HG02588 (cell line): Measurements from ENCODE around the gene C9orf43.
A peak's percentile ranks its signal among the peaks of the same experiment; 100 is the strongest.
"Not testable (repeated sequence)": the region's sequence is repeated elsewhere in the genome, so short reads cannot be mapped to it uniquely, and the experiment has no call there.

ENCODE experiments used
- ATAC-seq: cut with Tn5 transposase; IDR thresholded peaks from one replicate; pipeline ENCODE4 v1.9.1; 2021; ENCODE audit warnings: mild to moderate bottlenecking, moderate library complexity; ENCODE audit not compliant: unreplicated experiment

The C9orf43 gene

DNA sequence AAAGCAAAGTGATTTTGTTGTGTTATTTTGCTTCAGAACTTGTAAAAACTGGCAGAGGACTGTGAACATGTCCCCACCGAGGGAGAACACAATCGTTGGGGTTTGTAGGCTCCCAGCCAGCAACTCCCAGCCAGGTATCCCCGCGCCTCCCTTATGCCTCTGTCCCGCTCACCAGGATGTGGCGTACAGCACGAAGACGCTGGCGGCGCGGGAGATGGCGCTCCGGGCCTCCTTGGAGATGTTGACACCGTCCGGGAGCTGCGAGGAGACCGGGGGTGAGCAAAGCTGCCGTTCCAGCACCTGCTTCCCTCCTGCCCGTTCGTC lies 702 bp upstream of the C9orf43 start:
- peak; percentile 5 for ATAC-seq

DNA sequence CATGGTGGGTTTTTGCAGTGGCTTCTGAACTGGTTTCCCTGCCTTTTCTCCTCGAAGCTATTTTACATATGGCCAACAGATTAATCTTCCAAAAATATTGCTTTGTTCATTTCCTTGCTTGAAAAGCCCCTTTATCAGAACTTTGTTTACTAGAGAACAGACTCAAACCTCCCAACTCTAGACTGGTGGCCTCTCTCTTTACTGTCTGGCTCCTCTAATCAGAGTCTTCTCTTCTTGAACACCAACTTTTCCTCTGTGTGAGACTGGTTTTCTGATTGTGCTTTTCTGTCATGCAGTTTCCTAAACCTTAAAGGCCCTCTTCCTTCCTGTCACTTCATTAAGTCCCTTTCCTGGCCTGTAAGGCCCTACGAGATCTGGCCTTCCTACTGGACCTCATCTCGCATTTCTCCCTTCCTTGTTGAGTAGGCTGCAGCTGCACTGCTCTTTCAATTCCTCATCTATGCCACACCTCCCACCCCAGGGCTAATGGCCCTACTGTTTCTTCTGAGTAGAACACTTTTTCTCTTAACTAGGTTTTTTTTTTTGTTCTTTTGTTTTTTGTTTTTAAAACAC lies 5.7 kb downstream of the C9orf43 start:
- ATAC-seq: peak; percentile 97

DNA sequence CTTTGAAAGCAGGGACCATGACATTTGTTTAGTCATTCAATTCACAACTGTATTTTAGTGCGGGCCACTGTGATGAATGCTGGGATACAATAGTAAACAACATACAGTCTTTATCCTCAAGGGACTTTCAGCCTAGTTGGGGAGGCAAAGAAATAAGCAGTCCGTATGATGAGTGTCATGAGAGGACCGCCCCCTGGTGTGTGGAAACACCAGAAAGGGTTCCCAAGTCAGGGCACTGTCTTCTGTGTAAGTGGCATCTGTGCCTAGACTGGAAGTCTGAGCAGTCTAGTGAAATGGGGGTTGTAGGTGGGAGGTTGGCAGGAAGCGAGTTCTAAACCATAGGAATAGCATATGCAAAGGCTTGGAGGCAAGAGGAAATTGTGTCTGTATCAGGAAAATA lies 6.8 kb downstream of the C9orf43 start:
- no peak for ATAC-seq

DNA sequence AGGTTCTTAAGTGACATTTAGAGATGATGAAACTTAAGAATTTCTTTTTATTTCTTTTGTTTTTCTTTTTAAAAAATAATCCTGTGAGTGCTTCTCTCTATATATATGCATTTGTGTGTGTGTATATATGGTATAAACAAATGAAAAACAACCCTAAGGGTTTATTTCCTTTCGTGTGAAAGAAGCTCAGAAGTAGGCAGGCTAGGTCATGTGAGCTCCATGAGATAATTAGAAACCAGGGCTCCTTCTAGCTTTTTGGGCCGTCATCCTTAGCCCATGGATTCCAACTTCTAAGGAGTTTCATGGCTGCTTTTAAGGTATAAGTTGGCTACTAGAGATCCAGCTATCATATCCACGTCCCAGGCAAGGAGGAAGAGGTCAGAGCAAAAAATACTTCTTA lies 11.2 kb downstream of the C9orf43 start:
- ATAC-seq: no peak

DNA sequence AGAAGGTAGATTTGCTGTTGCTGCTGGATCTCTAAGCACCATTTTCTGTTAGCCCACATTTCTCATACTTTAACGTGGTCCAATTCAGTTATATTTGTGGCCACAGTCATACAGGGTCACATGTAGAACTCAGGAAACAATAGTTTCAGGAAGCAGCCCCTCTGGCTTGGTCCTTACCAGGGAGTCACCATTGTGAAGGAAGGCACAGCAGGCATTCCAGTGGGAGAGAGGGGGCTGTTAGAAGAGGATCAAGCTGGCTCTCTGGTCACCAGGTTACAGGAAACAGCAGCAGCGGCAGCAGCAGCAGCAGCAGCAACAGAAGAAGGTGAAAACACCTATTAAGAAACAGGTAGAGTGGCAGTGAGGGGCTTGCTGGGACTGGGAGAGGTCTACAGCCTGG lies 14.5 kb downstream of the C9orf43 start:
- no peak for ATAC-seq

DNA sequence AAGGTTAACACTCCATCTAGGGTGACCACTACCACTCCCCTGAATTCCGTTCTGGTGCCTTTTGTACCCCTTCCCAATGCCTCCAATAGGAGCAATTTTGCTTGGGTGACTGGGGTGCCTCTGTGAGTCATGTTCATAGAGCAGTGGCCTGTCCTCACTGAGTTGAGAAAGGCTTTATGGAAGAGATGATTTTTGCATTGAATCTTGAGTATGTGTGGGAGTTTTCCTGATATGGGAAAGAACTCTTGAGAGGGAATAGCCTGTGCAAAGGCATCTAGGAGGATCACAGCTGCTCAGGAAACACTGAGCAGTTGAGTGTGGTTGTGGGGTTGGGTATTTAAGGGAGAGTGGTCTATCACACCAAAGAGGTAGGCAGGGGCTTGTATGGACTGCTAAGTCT lies 16.2 kb downstream of the C9orf43 start:
- no peak for ATAC-seq

DNA sequence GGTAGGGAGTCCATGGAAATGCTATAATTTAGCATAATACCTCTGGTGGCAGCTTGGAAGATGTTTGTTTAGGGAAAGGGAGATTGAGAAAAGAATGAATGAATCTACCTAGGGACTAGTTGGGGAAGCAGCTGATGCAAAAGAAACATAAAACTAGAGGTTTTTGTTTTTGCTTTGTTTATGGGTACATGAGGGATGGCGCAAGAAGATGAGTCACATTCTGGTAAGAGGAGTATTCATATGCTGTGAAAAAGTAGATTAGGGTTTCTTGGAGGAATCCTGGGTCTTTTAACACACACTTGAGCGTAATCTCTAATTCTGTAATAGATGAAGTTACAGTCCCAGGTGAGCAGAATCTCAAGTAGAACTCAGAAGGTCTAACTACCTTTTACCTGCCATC lies 17.1 kb downstream of the C9orf43 start:
- ATAC-seq: no peak

DNA sequence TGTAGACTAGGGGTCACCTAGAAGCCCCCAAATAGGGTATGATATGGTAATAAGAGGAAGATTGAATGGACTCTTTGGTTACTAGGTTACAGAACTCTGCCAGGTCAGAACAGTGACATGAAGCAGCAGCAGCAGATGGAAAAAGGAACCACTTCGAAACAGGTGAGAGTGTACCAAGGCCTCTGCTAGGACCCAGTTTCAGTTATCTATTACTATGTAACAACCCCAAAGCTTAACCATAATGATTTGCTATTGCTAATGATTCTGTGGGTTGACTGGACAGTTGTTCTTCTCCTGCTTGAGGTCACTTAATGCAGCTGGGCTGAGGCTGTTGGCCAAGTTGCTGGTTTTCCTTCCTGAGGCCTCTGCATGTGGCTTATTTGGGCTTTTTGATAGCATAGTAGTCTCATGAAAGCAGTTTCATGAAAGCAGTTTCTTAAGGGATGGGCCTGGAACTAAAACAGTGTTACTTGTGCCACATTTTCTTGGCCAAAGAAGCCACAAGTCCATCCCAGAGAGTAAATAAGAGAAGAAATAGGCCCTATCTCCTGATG lies 17.6 kb downstream of the C9orf43 start:
- no peak for ATAC-seq

- ATAC-seq: no peak
These were observed 20.6 kb downstream of the C9orf43 start for GRCh38 chr9:113431191-113431590.

DNA sequence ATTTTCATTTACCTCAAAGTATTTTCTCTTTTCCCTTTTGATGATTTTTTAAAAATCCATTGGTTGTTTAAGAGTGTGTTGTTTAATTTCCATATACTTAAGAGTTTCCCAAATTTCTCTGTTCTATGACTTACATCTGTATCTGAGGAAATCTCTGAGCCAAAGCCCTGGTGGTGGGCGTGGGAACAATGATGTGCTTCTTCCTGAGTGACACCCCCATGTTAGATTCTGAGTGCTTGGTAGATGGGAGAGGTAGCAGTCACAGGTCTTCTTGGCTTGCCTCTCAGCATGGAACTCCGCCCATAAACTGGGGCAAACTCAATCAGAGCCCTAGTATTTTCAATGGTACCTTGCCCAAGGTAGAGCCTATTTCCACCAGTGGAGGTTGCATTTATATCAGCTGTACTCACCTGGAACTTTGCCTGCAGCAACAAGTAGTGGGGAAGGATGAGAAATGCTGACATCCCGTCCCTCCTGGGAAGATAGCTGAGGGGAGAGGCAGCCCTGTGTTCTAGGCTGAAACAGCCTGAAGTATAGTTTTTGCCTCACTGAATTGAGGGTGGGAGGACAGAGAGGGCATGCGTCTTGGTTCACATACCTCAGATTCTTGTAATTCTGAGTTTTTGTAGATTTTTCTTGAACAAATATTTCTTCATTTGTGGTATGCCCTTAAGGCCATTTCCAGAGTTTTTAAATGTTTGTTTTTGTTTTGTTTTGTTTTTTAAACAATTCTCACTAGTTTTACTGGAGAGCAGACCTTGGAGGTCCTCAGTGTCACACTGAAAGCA lies 26.4 kb downstream of the C9orf43 start:
- ATAC-seq: no peak

DNA sequence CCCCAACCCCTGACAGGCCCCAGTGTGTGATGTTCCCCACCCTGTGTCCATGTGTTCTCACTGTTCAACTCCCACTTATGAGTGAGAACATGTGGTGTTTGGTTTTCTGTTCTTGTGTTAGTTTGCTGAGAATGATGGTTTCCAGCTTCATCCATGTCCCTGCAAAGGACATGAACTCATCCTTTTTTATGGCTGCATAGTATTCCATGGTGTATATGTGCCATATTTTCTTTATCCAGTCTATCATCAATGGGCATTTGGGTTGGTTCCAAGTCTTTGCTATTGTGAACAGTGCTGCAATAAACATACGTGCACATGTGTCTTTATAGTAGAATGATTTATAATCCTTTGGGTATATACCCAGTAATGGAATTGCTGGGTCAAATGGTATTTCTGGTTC lies 27.2 kb downstream of the C9orf43 start:
- ATAC-seq: not testable (repeated sequence)

- no peak for ATAC-seq
These were observed 34.2 kb downstream of the C9orf43 start for GRCh38 chr9:113444736-113445135.

- no peak for ATAC-seq
These were observed 35.8 kb downstream of the C9orf43 start for GRCh38 chr9:113446323-113446740.

DNA sequence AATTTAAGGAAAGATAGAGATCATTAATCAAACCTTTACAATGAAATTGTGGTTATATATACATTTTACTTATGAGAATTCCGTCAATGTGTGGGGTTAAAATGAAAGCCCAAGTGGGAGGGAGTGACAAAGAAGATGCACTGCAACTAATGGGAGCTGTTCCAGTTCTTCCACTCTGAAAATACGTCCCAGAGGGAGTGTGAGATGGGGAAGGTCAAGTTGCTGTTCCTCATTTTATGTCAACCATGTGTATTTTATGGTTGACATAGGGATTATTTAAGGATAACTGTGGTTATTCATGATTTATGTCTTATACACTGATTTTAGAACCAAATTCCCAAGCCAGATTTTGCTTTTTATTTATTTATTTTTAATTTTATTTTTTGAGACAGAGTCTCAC lies 38.8 kb downstream of the C9orf43 start:
- ATAC-seq: no peak

DNA sequence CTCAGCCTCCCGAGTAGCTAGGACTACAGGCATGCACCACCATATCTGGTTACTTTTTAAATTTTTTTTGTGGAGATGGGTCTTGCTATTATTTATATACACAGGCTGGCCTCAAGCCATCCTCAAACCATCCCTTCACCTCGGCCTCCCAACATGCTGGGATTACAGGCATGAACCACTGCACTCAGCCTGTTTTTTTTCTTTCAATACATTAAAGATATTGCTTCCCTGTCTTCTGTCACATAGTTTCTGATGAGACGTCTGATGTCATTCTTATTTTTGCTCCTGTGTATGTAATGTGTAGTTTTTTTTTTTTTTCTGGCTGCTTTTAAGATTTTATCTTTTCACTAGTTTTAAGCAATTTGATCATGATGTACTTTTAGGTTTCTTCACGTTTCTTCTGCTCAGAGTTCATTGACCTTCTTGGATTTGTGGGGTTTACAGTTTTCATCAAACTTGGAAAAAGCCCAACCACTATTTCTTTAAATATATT lies 41.6 kb downstream of the C9orf43 start:
- ATAC-seq: no peak

DNA sequence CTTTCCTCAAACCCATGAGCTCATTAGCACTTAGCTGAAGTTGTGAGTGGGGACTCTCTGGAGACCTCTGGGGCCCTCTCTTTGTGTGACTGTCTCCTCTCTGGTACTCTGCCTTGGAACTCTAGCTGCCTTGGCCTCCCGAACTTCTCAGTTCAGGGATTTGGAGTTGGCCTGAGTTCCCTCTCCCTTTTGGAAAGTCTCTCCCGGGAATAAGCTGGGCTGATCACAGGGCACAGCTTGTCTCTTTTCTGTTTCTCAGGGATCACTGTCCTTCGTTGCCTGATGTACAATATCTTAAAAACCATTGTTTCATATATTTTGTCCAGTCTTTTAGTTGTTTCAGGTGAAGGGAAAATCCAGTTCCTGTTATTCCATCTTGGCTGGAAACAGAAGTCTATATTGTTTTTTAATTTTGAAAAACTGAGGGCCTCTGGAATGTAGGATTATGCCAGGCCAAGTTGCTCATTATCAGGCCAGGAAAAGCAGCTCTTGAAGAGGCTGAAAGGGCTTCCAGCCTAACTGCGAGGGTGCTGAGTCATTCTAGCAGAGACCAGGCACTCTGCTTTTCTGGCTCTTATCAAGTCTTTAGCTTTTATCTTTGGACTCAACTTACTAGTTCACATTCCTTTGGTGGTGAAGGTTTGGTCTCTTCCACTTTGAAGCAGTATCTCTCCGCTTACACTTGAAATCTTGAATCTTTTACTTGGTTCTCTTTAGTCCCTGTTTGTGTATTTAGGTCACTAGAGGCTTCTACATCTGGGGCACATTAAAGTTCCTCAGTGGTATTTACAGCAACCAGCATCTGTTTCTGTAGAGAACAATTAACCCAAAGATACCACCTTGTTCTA lies 44.6 kb downstream of the C9orf43 start:
- no peak for ATAC-seq

DNA sequence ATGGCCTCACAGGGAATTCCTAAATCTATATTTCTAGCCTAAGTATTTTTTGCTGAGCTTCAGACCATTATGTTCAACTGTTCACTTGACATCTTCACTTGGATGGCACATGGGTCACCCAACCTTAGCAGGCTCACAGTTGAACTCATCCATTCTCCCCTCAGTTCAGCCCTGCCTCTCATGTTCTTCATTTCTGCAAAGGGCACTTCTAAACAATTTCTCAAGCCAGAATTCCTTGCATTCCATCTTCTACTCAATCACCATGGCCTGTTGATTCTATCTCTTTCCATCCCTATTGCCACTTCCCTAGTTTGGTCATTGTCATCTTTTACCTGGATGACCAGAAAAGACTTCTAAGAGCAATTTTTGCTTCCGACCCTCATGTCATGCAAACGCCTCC lies 45.7 kb downstream of the C9orf43 start:
- no peak for ATAC-seq

- no peak for ATAC-seq
These were observed 50.7 kb downstream of the C9orf43 start for GRCh38 chr9:113461285-113461684.

DNA sequence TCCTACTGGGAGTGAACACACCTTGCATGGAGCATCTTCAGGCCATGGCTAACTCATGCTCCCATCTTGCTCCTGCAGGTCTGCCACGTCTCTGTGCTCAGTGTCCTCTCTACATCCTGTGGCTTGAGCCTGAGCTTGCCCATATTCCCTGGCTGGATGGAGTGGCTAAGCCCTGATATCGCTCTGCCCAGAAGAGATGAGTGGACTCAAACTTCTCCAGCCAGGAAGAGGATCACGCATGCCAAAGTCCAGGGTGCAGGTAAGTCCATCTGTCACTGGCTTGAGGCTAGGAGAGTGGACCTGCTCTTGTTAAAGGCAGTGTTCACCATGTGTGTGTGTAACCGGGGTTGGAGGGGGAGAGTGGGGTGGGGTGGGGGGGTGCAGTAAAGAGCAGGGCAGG lies 51.4 kb downstream of the C9orf43 start:
- ATAC-seq: no peak

- no peak for ATAC-seq
These were observed 52.3 kb downstream of the C9orf43 start for GRCh38 chr9:113462781-113463286.
